ENCODE data around the gene ENDOV. TPM values are rescaled to one million over a fixed set of nuclear protein-coding genes. Genes with fewer than 3 reads are reported as not detected.

Gene ENDOV
- total RNA-seq, 2 donors from 2014 or later = 27.3 to 46.7 TPM

DNA sequence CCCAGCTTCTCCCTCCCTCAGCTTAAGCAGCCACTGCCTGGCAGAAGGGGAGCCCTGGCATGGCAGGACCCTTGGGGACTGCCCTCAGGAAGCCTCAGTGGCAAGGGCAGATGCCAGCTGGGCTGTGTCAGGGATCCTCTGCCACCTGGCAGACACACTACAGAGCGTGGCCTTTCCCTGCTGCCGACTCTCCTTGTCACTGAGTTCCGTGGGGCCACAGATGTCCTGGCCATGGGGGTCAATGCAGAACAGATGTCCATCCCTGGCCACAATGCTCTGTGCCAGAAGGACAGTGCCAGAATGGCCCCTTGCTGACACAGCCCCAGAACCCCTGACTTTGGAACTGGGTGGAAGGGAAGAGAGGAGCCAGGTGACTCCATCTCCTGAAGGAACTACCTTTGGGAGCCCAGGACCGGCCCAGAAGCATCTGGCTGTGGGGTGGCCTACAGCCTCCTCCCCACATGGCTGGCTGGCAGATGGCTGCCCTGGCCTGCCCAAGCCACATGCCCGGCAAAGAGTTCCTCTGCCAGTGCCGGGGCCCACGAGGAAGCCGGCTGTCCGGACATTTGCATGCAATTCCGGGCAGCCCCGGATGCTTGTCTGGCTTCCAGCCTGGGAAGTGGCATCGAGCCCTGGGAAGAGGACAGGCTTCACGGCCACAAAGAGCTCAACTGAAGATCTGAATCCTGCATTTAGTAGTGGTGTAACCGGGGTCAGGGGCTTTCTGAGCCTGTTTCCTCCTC, 37.4 kb downstream of the ENDOV start:
- TF ChIP-seq, protein P1, sequence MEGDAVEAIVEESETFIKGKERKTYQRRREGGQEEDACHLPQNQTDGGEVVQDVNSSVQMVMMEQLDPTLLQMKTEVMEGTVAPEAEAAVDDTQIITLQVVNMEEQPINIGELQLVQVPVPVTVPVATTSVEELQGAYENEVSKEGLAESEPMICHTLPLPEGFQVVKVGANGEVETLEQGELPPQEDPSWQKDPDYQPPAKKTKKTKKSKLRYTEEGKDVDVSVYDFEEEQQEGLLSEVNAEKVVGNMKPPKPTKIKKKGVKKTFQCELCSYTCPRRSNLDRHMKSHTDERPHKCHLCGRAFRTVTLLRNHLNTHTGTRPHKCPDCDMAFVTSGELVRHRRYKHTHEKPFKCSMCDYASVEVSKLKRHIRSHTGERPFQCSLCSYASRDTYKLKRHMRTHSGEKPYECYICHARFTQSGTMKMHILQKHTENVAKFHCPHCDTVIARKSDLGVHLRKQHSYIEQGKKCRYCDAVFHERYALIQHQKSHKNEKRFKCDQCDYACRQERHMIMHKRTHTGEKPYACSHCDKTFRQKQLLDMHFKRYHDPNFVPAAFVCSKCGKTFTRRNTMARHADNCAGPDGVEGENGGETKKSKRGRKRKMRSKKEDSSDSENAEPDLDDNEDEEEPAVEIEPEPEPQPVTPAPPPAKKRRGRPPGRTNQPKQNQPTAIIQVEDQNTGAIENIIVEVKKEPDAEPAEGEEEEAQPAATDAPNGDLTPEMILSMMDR (IDR thresholded peaks at IDR 0.05) = no peak
- Histone ChIP-seq H3K27me3 (replicated peaks; ENCODE audit: insufficient read depth) (no peaks in the 10 kb centered on the region), H3K4me3 (no peak overlapping the region), H3K27ac (no peak overlapping the region), H3K4me1 (ENCODE audit: control insufficient read depth in 1 of 2, low read depth in 2 of 2) (peaks cover 19 to 39% of the 10 kb centered on the region in 2 donors), H3K36me3 (no peaks in the 10 kb centered on the region), H3K9me3 (no peaks in the 10 kb centered on the region)
- DNase-seq (ENCODE audit: low spot score) (no peak), ATAC-seq (ENCODE audit: insufficient number of reproducible peaks, low FRiP score, low read depth) (no peak)

DNA sequence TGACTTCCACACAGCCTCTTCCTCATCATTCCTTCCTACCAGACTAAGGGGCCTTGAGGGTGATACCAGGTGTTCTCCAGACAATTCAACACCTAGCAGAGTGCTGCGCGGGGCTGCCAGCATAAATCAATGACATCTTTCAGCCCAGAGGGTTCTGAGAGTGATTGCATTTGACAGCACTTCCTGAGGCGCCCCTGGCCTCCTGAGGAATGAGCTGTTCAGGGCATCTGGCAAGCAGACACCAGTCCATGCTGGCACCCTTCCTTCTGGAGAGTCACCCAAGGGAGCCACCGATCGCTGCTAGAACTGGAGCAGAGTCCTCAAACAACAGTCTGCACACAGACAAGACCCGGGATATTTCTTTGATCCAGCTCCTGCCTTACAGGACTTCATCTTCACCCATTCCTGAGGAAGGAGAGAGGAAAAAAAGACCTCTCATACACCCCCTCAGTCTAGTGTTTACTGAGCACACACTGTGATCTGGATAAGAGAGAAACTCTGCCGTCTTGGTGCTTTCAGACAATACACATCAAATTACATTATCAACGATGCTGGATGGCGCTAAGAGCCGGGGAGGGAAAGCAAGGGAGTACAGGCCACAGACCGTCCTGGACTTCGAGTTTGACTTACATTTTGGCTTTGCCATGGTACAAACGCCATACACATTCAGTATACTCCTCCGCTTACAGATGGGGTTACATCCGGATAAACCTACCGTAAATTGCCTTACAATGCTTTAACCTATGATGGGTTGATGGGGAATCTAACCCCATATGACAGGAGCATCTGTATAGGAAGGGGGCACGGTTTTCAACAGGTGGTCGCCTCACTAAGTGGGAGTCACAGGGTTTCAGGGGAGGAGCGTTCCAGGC, 38.4 kb downstream of the ENDOV start:
- H3K9me3 ChIP-seq = no peaks in the 10 kb centered on the region
- peak overlapping the region; percentile 93 for H3K4me3 ChIP-seq
- H3K36me3 ChIP-seq = no peaks in the 10 kb centered on the region
- DNase-seq (ENCODE audit: low spot score) (no peak), ATAC-seq (ENCODE audit: insufficient number of reproducible peaks, low FRiP score, low read depth) (no peak)
- H3K27me3 ChIP-seq (replicated peaks; ENCODE audit: insufficient read depth) = no peaks in the 10 kb centered on the region
- peaks cover 19 to 39% of the 10 kb centered on the region in 2 donors for H3K4me1 ChIP-seq (ENCODE audit: control insufficient read depth in 1 of 2, low read depth in 2 of 2)
- TF ChIP-seq, protein P1 (IDR thresholded peaks at IDR 0.05) = no peak
- H3K27ac ChIP-seq = peak overlapping the region in 1 of 2 donors; percentile 99

GRCh38 chr17:80453998-80454556, 39.1 kb downstream of the ENDOV start:
- peak overlapping the region; percentile 93 for H3K4me3 ChIP-seq
- no peaks in the 10 kb centered on the region for H3K9me3 ChIP-seq
- ATAC-seq (ENCODE audit: insufficient number of reproducible peaks, low FRiP score, low read depth) (no peak), DNase-seq (ENCODE audit: low spot score) (no peak)
- no peaks in the 10 kb centered on the region for H3K27me3 ChIP-seq (replicated peaks; ENCODE audit: insufficient read depth)
- H3K36me3 ChIP-seq = no peaks in the 10 kb centered on the region
- H3K4me1 ChIP-seq (ENCODE audit: control insufficient read depth in 1 of 2, low read depth in 2 of 2) = peaks cover 19 to 38% of the 10 kb centered on the region in 2 donors
- H3K27ac ChIP-seq = peak overlapping the region; percentile 99
- TF ChIP-seq, protein P1 (IDR thresholded peaks at IDR 0.05) = no peak

DNA sequence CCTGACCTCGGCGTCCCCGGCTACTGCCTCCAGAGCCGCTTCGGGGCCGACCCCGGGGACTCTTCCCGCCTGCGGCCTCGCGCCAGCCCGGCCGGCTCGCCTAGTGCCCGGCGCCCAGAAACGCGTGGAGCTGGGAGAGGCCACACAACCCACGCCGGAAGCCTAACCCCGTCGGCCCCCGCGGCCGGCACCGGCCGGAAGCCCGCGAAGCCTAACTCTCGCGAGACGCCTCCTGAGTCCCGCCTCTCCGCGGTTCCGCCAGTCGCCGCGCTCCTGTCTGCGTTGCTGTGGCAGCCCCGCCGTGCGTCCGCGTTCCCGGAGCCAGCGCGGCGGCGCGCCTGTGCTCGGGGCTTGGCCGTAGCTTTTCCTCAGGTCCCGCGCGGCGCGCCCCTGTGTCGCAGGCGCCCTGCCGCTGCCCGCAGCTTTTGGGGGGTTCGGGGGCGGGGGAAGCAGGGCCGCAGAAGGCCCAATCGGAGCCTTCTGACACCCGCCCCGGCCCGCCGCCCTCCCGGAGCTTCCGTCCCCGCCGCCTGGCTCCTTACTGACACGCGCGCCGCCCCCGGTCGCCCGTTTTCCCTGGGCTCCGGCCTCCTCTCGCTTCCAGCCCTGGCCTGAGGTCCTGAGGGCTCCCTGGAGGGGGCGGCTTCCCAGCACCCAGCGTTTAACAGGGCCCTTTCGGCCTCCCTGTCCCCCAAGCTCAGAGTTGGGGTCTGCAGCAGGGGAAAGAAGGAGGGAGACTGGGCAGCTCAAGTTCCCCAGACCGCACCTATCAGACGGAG, 39.8 kb downstream of the ENDOV start:
- Histone ChIP-seq H3K36me3 (no peaks in the 10 kb centered on the region), H3K27me3 (replicated peaks; ENCODE audit: insufficient read depth) (no peaks in the 10 kb centered on the region), H3K4me1 (ENCODE audit: control insufficient read depth in 1 of 2, low read depth in 2 of 2) (peaks cover 19 to 32% of the 10 kb centered on the region in 2 donors), H3K9me3 (no peaks in the 10 kb centered on the region), H3K4me3 (peak overlapping the region; percentile 93), H3K27ac (peak overlapping the region; percentile 99)
- TF ChIP-seq, protein P1 (IDR thresholded peaks at IDR 0.05) = no peak
- ATAC-seq (ENCODE audit: insufficient number of reproducible peaks, low FRiP score, low read depth) = peak; percentile 78
- DNase-seq (ENCODE audit: low spot score) = peak; percentile 73

All from thoracic aorta (tissue), 2 donors.